SK-N-SH (cell line): Measurements from ENCODE around the gene FTO. TPM values are rescaled to one million over a fixed set of nuclear protein-coding genes. Genes with fewer than 3 reads are reported as not detected.
"Not testable (repeated sequence)": the region's sequence is repeated elsewhere in the genome, so short reads cannot be mapped to it uniquely, and the experiment has no call there.

Experiments
- CTCF ChIA-PET: fragments of 300-600, 350-600 bp; formaldehyde crosslinking; extraction: SDS; loops from one replicate; lab custom pipeline; 2021; lab: Yijun Ruan, JAX
- POLR2A ChIA-PET: fragments of 350-600 bp; sonication (Branson Sonifier 250); formaldehyde crosslinking; extraction: SDS; loops from one replicate; lab custom pipeline; 2020; ENCODE audit warnings: antibody characterized with exemption, inconsistent platforms; lab: Yijun Ruan, JAX
- DNase-seq: peaks from one replicate; pipeline ENCODE4 v3.0.0; 2012
- H2AFZ ChIP-seq: fragments of 200-600 bp; sonication (generic); 2 replicates; pipeline ENCODE4 v1.8.1; 2016; ENCODE audit warnings: antibody characterized with exemption, mild to moderate bottlenecking, low read depth
- H3F3A ChIP-seq: fragments of 200-600 bp; sonication (generic); replicated peaks from 2 replicates; pipeline ENCODE3; 2016; ENCODE audit warnings: antibody characterized with exemption, mild to moderate bottlenecking; ENCODE audit not compliant: insufficient read depth
- H3K27ac ChIP-seq, 2 experiments: fragments of 200-500 bp in 1 of 2; fragments of 200-600 bp in 1 of 2; sonication (Bioruptor generic) in 1 of 2; sonication (generic), shearing (Covaris generic) in 1 of 2; 2 replicates each; pipeline versions ENCODE4 v1.5.1 to v1.6.1; 2014 to 2016; ENCODE audit warnings: low read depth in 2 of 2, inconsistent platforms in 1 of 2, low read length in 1 of 2, mild to moderate bottlenecking in 1 of 2, mixed read lengths in 1 of 2
- H3K27me3 ChIP-seq: fragments of 200-600 bp; sonication (generic), shearing (Covaris generic); 2 replicates; pipeline ENCODE4 v1.6.1; 2016; ENCODE audit warnings: mixed run types; ENCODE audit not compliant: insufficient read depth
- H3K36me3 ChIP-seq, 2 experiments: fragments of 200-500 bp in 1 of 2; fragments of 200-600 bp in 1 of 2; sonication (Bioruptor generic) in 1 of 2; sonication (generic) in 1 of 2; replicated peaks in 1 of 2; 2 replicates each; pipeline versions ENCODE3 to v1.5.1; 2014 to 2016; ENCODE audit warnings: low read length in 1 of 2, mild to moderate bottlenecking in 1 of 2; ENCODE audit not compliant: insufficient read depth in 2 of 2, control insufficient read depth in 1 of 2
- H3K4me1 ChIP-seq, 2 experiments: fragments of 200-500 bp in 1 of 2; fragments of 200-600 bp in 1 of 2; sonication (Bioruptor generic) in 1 of 2; sonication (generic), shearing (Covaris generic) in 1 of 2; 2 replicates each; pipeline versions ENCODE4 v1.5.1 to v1.6.1; 2014 to 2016; ENCODE audit warnings: low read depth in 1 of 2, low read length in 1 of 2, mixed run types in 1 of 2; ENCODE audit not compliant: insufficient read depth in 2 of 2, control insufficient read depth in 1 of 2
- H3K4me2 ChIP-seq: fragments of 200-600 bp; sonication (generic), shearing (Covaris generic); 2 replicates; pipeline ENCODE4 v1.6.1; 2017; ENCODE audit warnings: mixed run types
- H3K4me3 ChIP-seq, 2 experiments: fragments of 200-500 bp in 1 of 2; fragments of 200-600 bp in 1 of 2; sonication (Bioruptor generic) in 1 of 2; sonication (generic), shearing (Covaris generic) in 1 of 2; 2 replicates each; pipeline versions ENCODE4 v1.5.1 to v1.8.1; 2014 to 2016; ENCODE audit warnings: low read depth in 2 of 2, inconsistent platforms in 1 of 2, low read length in 1 of 2, mild to moderate bottlenecking in 1 of 2, mixed read lengths in 1 of 2, moderate library complexity in 1 of 2
- H3K79me2 ChIP-seq: fragments of 200-600 bp; sonication (generic); 2 replicates; pipeline ENCODE4 v1.8.1; 2017; ENCODE audit warnings: mild to moderate bottlenecking; ENCODE audit not compliant: insufficient read depth
- H3K9ac ChIP-seq: fragments of 200-600 bp; sonication (generic); 2 replicates; pipeline ENCODE4 v1.6.1; 2017; ENCODE audit warnings: mixed run types
- H3K9me2 ChIP-seq: fragments of 200-600 bp; sonication (generic); 2 replicates; pipeline ENCODE4 v1.6.1; 2017; ENCODE audit warnings: mixed run types
- H3K9me3 ChIP-seq: fragments of 200-600 bp; sonication (generic); 2 replicates; pipeline ENCODE4 v1.6.1; 2017; ENCODE audit warnings: mixed run types, mild to moderate bottlenecking, moderate library complexity
- H4K20me1 ChIP-seq: fragments of 200-600 bp; sonication (generic); 2 replicates; pipeline ENCODE4 v1.6.1; 2017; ENCODE audit warnings: mild to moderate bottlenecking, mixed run types; ENCODE audit not compliant: insufficient read depth
- CHD2 ChIP-seq: fragments of 150-350 bp; IDR thresholded peaks from 2 replicates; pipeline ENCODE4 v1.6.1; 2018; ENCODE audit warnings: low read length; ENCODE audit not compliant: partially characterized antibody
- CTCF ChIP-seq: fragments of 200-600 bp; sonication (generic); IDR thresholded peaks from 2 replicates; pipeline ENCODE4 v1.6.1; 2017; ENCODE audit warnings: antibody characterized with exemption, mild to moderate bottlenecking, moderate library complexity
- ELF1 ChIP-seq: IDR thresholded peaks from 2 replicates; pipeline ENCODE4 v1.4.0; 2012
- EZH2phosphoT487 ChIP-seq: fragments of 200-600 bp; sonication (generic); IDR thresholded peaks from 2 replicates; pipeline ENCODE4 v1.6.1; 2017; ENCODE audit warnings: low read depth, mixed run types, mild to moderate bottlenecking, antibody characterized with exemption, moderate library complexity, borderline replicate concordance
- FOSL2 ChIP-seq: IDR thresholded peaks from 2 replicates; pipeline ENCODE4 v1.4.0; 2012; ENCODE audit warnings: low read depth, mild to moderate bottlenecking, moderate library complexity, borderline replicate concordance
- FOXJ3 ChIP-seq: sonication (generic); formaldehyde crosslinking; IDR thresholded peaks from 2 replicates; pipeline ENCODE4 v1.5.1; 2020; ENCODE audit warnings: mild to moderate bottlenecking, missing genetic modification reagents
- FOXM1 ChIP-seq: IDR thresholded peaks from 2 replicates; pipeline ENCODE4 v1.4.0; 2012; ENCODE audit warnings: low read depth, mild to moderate bottlenecking
- GABPA ChIP-seq: IDR thresholded peaks from 2 replicates; pipeline ENCODE4 v1.4.0; 2012; ENCODE audit warnings: low read depth, mild to moderate bottlenecking
- GATA2 ChIP-seq: sonication (generic); formaldehyde crosslinking; IDR thresholded peaks from 2 replicates; pipeline ENCODE4 v1.5.0; 2020; ENCODE audit warnings: mild to moderate bottlenecking, missing genetic modification reagents
- MEF2A ChIP-seq: IDR thresholded peaks from 2 replicates; pipeline ENCODE4 v1.4.0; 2012; ENCODE audit warnings: low read depth, borderline replicate concordance
- MXI1 ChIP-seq: IDR thresholded peaks from 2 replicates; pipeline ENCODE4 v1.6.1; 2012; ENCODE audit warnings: mild to moderate bottlenecking, low read depth, low read length, improper control_type of control experiment
- NRF1 ChIP-seq: IDR thresholded peaks from 2 replicates; pipeline ENCODE4 v1.6.1; 2012; ENCODE audit warnings: low read depth, mild to moderate bottlenecking, low read length
- RCOR1 ChIP-seq: fragments of 150-350 bp; IDR thresholded peaks from 2 replicates; pipeline ENCODE4 v1.6.1; 2017; ENCODE audit warnings: antibody characterized with exemption, low read length
- RXRA ChIP-seq: IDR thresholded peaks from 2 replicates; pipeline ENCODE4 v1.4.0; 2012; ENCODE audit warnings: low read depth, mild to moderate bottlenecking, borderline replicate concordance
- SIN3A ChIP-seq: IDR thresholded peaks from 2 replicates; pipeline ENCODE4 v1.6.1; 2012; ENCODE audit warnings: low read depth, mild to moderate bottlenecking, low read length, moderate library complexity, borderline replicate concordance
- SMC3 ChIP-seq: IDR thresholded peaks from 2 replicates; pipeline ENCODE4 v1.6.1; 2012; ENCODE audit warnings: low read depth, low read length, improper control_type of control experiment
- TCF12 ChIP-seq: IDR thresholded peaks from 2 replicates; pipeline ENCODE4 v1.4.0; 2012
- TEAD4 ChIP-seq: IDR thresholded peaks from 2 replicates; pipeline ENCODE4 v1.4.0; 2012; ENCODE audit warnings: mild to moderate bottlenecking, borderline replicate concordance; ENCODE audit not compliant: insufficient read depth
- WGBS: methylation state at CpG from one replicate; pipeline ENCODE4 v1.1.6; 2017; ENCODE audit warnings: low lambda C conversion rate; 5-methylcytosine and 5-hydroxymethylcytosine counted together
- polyA plus RNA-seq, 3 experiments: library from polyadenylated mRNA; depleted of rRNA; stranded (reverse); fragments of >200 nt; gene quantifications; 2 replicates each; pipeline ENCODE4 v1.2.3, GENCODE V29; 2012

The FTO gene
- polyA plus RNA-seq, 1 of the 3 experiments (the other 2 are of a cell fraction): 41.2 TPM

- H3K79me2 ChIP-seq: no peaks in the 10 kb centered on the region; the same call in 1 of the 2 replicates
- TF ChIP-seq FOSL2: no peak
- no peak for TF ChIP-seq CHD2
- TF ChIP-seq GATA2 (CRISPR knock-in tag): no peak
- no peak for TF ChIP-seq RXRA
- TF ChIP-seq, all 33 proteins: peak for 0
- ChIA-PET POLR2A (no interaction called here), CTCF (no interaction called here)
- Histone ChIP-seq H3K9ac (no peak overlapping the region), H3K27ac (no peak overlapping the region), H3K4me3 (no peak overlapping the region), H2AFZ (no peak overlapping the region), H4K20me1 (no peaks in the 10 kb centered on the region), H3K36me3 (peaks cover 3 to 17% of the 10 kb centered on the region in 2 experiments), H3K4me1 (peaks cover 0 to 3% of the 10 kb centered on the region in 2 experiments; a peak in 1 of 4 replicates), H3K9me3 (no peaks in the 10 kb centered on the region), H3K9me2 (no peaks in the 10 kb centered on the region), H3K4me2 (no peak overlapping the region), H3K27me3 (no peaks in the 10 kb centered on the region), H3F3A (no peaks in the 10 kb centered on the region)
- WGBS: 95% methylated on average over 3 of the region's 3 CpGs
- no peak for DNase-seq
These were observed 140.8 kb downstream of the FTO start for GRCh38 chr16:53844804-53845203.

- H3K27ac ChIP-seq, H3F3A ChIP-seq, H2AFZ ChIP-seq, H3K4me2 ChIP-seq, H3K9ac ChIP-seq, H3K9me2 ChIP-seq, H3K79me2 ChIP-seq, H3K4me1 ChIP-seq, DNase-seq, H3K4me3 ChIP-seq, H4K20me1 ChIP-seq, H3K27me3 ChIP-seq, H3K9me3 ChIP-seq, CTCF ChIA-PET: not testable (repeated sequence)
- peaks cover 3 to 12% of the 10 kb centered on the region in 2 experiments for H3K36me3 ChIP-seq
- WGBS: 96% methylated on average over 5 of the region's 5 CpGs
- POLR2A ChIA-PET: interaction anchor here (0.7 kb wide), 1 partner anchor 13 kb away, joined by 4 read pairs; no protein-coding TSS in a partner anchor
These were observed 142.6 kb downstream of the FTO start for GRCh38 chr16:53846549-53846948.

- Histone ChIP-seq H3K27ac (no peak overlapping the region), H3K9ac (no peak overlapping the region), H2AFZ (no peak overlapping the region), H4K20me1 (no peaks in the 10 kb centered on the region), H3F3A (no peaks in the 10 kb centered on the region), H3K36me3 (peaks cover 3 to 12% of the 10 kb centered on the region in 2 experiments), H3K27me3 (no peaks in the 10 kb centered on the region), H3K4me2 (no peak overlapping the region), H3K9me2 (no peaks in the 10 kb centered on the region), H3K4me3 (no peak overlapping the region), H3K4me1 (peaks cover 0 to 3% of the 10 kb centered on the region in 2 experiments; a peak in 1 of 4 replicates), H3K79me2 (no peaks in the 10 kb centered on the region; the same call in 1 of the 2 replicates), H3K9me3 (no peaks in the 10 kb centered on the region)
- no peak for DNase-seq
- ChIA-PET CTCF (interaction anchor here (1.4 kb wide), 1 partner anchor 9 kb away, joined by 5 read pairs; no protein-coding TSS in a partner anchor), POLR2A (interaction anchor here (0.7 kb wide), 1 partner anchor 13 kb away, joined by 4 read pairs; no protein-coding TSS in a partner anchor)
- TF ChIP-seq SIN3A (no peak), ELF1 (no peak), FOXJ3 (no peak), NRF1 (no peak), MXI1 (no peak), TEAD4 (no peak), FOXM1 (no peak), TCF12 (no peak), EZH2phosphoT487 (no peak), MEF2A (no peak), GABPA (no peak), CTCF (no peak), RCOR1 (no peak), SMC3 (no peak)
- WGBS: 97% methylated on average over 6 of the region's 6 CpGs
These were observed 143.0 kb downstream of the FTO start for GRCh38 chr16:53846971-53847370.
